SK-N-SH treated with all-trans-retinoic acid at 6 μM for 48 hours (cell line): ENCODE data around the gene TTYH2.

Source experiments
- ATAC-seq: fragments of 200-7000 bp; cut with Tn5 transposase; 3 replicates; pipeline ENCODE4 v1.9.1; 2020; ENCODE audit warnings: mild to moderate bottlenecking, moderate library complexity
- CREB5 ChIP-seq: fragments of 250-450 bp; sonication (Bioruptor Pico); IDR thresholded peaks from 2 replicates; pipeline ENCODE4 v1.5.1; 2020; ENCODE audit warnings: low read depth, mild to moderate bottlenecking, moderate library complexity
- CSDC2 ChIP-seq: fragments of 250-450 bp; sonication (Bioruptor Pico); IDR thresholded peaks from 2 replicates; pipeline ENCODE4 v1.5.0; 2020; ENCODE audit warnings: mild to moderate bottlenecking, moderate library complexity
- CSRNP3 ChIP-seq: fragments of 250-450 bp; sonication (Bioruptor Pico); IDR thresholded peaks from 2 replicates; pipeline ENCODE4 v1.5.1; 2021; ENCODE audit warnings: mild to moderate bottlenecking, moderate library complexity
- ESRRG ChIP-seq: fragments of 250-450 bp; sonication (Bioruptor Pico); IDR thresholded peaks from 2 replicates; pipeline ENCODE4 v1.6.1; 2021; ENCODE audit warnings: mild to moderate bottlenecking
- GLIS3 ChIP-seq: fragments of 250-450 bp; sonication (Bioruptor Pico); IDR thresholded peaks from 2 replicates; pipeline ENCODE4 v1.5.0; 2020; ENCODE audit warnings: mild to moderate bottlenecking, moderate library complexity
- ISL1 ChIP-seq: fragments of 250-450 bp; sonication (Bioruptor Pico); IDR thresholded peaks from 2 replicates; pipeline ENCODE4 v2.1.2; 2022; ENCODE audit warnings: mild to moderate bottlenecking, moderate library complexity
- OSR1 ChIP-seq: fragments of 250-450 bp; sonication (Bioruptor Pico); IDR thresholded peaks from 2 replicates; pipeline ENCODE4 v1.8.0; 2022; ENCODE audit warnings: moderate library complexity, mild to moderate bottlenecking, inconsistent platforms
- PATZ1 ChIP-seq: fragments of 250-450 bp; sonication (Bioruptor Pico); IDR thresholded peaks from 2 replicates; pipeline ENCODE4 v1.8.0; 2020; ENCODE audit warnings: mild to moderate bottlenecking, moderate library complexity, borderline replicate concordance
- POU6F1 ChIP-seq: fragments of 250-450 bp; sonication (Bioruptor Pico); IDR thresholded peaks from 2 replicates; pipeline ENCODE4 v1.8.0; 2021; ENCODE audit warnings: low read depth, mild to moderate bottlenecking, moderate library complexity, borderline replicate concordance
- RARB ChIP-seq: fragments of 250-450 bp; sonication (Bioruptor Pico); IDR thresholded peaks from 2 replicates; pipeline ENCODE4 v1.8.0; 2021; ENCODE audit warnings: mild to moderate bottlenecking, moderate library complexity
- SNAI2 ChIP-seq: fragments of 250-450 bp; sonication (Bioruptor Pico); IDR thresholded peaks from 2 replicates; pipeline ENCODE4 v1.5.0; 2020; ENCODE audit warnings: mild to moderate bottlenecking, moderate library complexity
- TOX ChIP-seq: fragments of 250-450 bp; sonication (Bioruptor Pico); IDR thresholded peaks from 2 replicates; pipeline ENCODE4 v1.8.0; 2021; ENCODE audit warnings: mild to moderate bottlenecking, moderate library complexity, borderline replicate concordance
- TSHZ2 ChIP-seq: fragments of 250-450 bp; sonication (Bioruptor Pico); IDR thresholded peaks from 2 replicates; pipeline ENCODE4 v1.5.0; 2020; ENCODE audit warnings: mild to moderate bottlenecking, moderate library complexity
- ZC3H10 ChIP-seq: fragments of 250-450 bp; sonication (Bioruptor Pico); IDR thresholded peaks from 2 replicates; pipeline ENCODE4 v1.5.1; 2021; ENCODE audit warnings: mild to moderate bottlenecking, moderate library complexity
- ZFP3 ChIP-seq: fragments of 250-450 bp; sonication (Bioruptor Pico); IDR thresholded peaks from 2 replicates; pipeline ENCODE4 v1.5.0; 2020; ENCODE audit warnings: mild to moderate bottlenecking, moderate library complexity
- ZFP30 ChIP-seq: fragments of 450-650 bp; formaldehyde crosslinking; IDR thresholded peaks from 2 replicates; pipeline ENCODE4 v1.5.0; 2022; ENCODE audit warnings: mild to moderate bottlenecking, moderate library complexity
- ZNF70 ChIP-seq: fragments of 450-650 bp; formaldehyde crosslinking; IDR thresholded peaks from 2 replicates; pipeline ENCODE4 v1.5.0; 2020; ENCODE audit warnings: mild to moderate bottlenecking, moderate library complexity
- ZNF8 ChIP-seq: fragments of 450-650 bp; formaldehyde crosslinking; IDR thresholded peaks from 2 replicates; pipeline ENCODE4 v1.5.0; 2020; ENCODE audit warnings: mild to moderate bottlenecking, moderate library complexity

TTYH2 gene

GRCh38 chr17:74194682-74195081 lies 18.7 kb upstream of the TTYH2 start:
- no peak for ATAC-seq
- no peak for TF ChIP-seq ZC3H10
- TF ChIP-seq ZFP3, result no peak
- TF ChIP-seq ESRRG (CRISPR knock-in tag), result no peak
- TF ChIP-seq SNAI2 (CRISPR knock-in tag), result no peak
- TF ChIP-seq OSR1 (CRISPR knock-in tag), result no peak
- TF ChIP-seq GLIS3 (CRISPR knock-in tag), result no peak
- no peak for TF ChIP-seq TOX (CRISPR knock-in tag)
- TF ChIP-seq PATZ1 (CRISPR knock-in tag), result no peak
- TF ChIP-seq RARB (CRISPR knock-in tag), result no peak
- no peak for TF ChIP-seq ISL1 (CRISPR knock-in tag)
- TF ChIP-seq ZFP30 (CRISPR knock-in tag), result no peak
- no peak for TF ChIP-seq TSHZ2 (CRISPR knock-in tag)
- no peak for TF ChIP-seq ZNF70
- TF ChIP-seq POU6F1 (CRISPR knock-in tag), result no peak
- no peak for TF ChIP-seq CSRNP3

GRCh38 chr17:74196541-74197317 lies 16.6 kb upstream of the TTYH2 start:
- TF ChIP-seq CSDC2 (CRISPR knock-in tag), result no peak
- no peak for TF ChIP-seq PATZ1 (CRISPR knock-in tag)
- TF ChIP-seq SNAI2 (CRISPR knock-in tag), result no peak
- no peak for TF ChIP-seq ZNF8 (CRISPR knock-in tag)
- TF ChIP-seq OSR1 (CRISPR knock-in tag), result no peak
- TF ChIP-seq CREB5 (CRISPR knock-in tag), result no peak
- TF ChIP-seq TSHZ2 (CRISPR knock-in tag), result no peak
- no peak for TF ChIP-seq RARB (CRISPR knock-in tag)
- TF ChIP-seq ZNF70, result no peak
- TF ChIP-seq ZC3H10, result no peak
- TF ChIP-seq, all 23 proteins: peak for 0
- no peak for ATAC-seq
